Measurements from ENCODE around the gene MYT1.

The MYT1 gene

GRCh38 chr20:64188682-64189529, 24.7 kb downstream of the MYT1 start:
- DNase-seq (ENCODE audit: low spot score) (peak; percentile 47), FAIRE-seq (no peak)

GRCh38 chr20:64189530-64189966, 25.3 kb downstream of the MYT1 start:
- FAIRE-seq (no peak), DNase-seq (ENCODE audit: low spot score) (no peak)

- FAIRE-seq: no peak
Observed at GRCh38 chr20:64189986-64190385, 25.7 kb downstream of the MYT1 start.

GRCh38 chr20:64191002-64191401, 26.8 kb downstream of the MYT1 start:
- FAIRE-seq (no peak), DNase-seq (ENCODE audit: low spot score) (no peak)

More at GRCh38 chr20:64189986-64190385, 25.7 kb downstream of the MYT1 start:
- DNase-seq (ENCODE audit: low spot score): no peak

GRCh38 chr20:64192406-64192805, 28.2 kb downstream of the MYT1 start:
- FAIRE-seq (no peak), DNase-seq (ENCODE audit: low spot score) (no peak)

GRCh38 chr20:64193058-64193457, 28.8 kb downstream of the MYT1 start:
- DNase-seq (ENCODE audit: low spot score) (no peak), FAIRE-seq (no peak)

- FAIRE-seq (no peak), DNase-seq (ENCODE audit: low spot score) (no peak)
Observed at GRCh38 chr20:64194269-64194668, 30.0 kb downstream of the MYT1 start.

GRCh38 chr20:64196309-64196708, 32.1 kb downstream of the MYT1 start:
- no peak for DNase-seq (ENCODE audit: low spot score)
- FAIRE-seq: no peak

- FAIRE-seq: no peak
Observed at GRCh38 chr20:64196847-64197306, 32.6 kb downstream of the MYT1 start.

GRCh38 chr20:64198347-64198746, 34.1 kb downstream of the MYT1 start:
- FAIRE-seq: no peak

More at GRCh38 chr20:64196847-64197306, 32.6 kb downstream of the MYT1 start:
- DNase-seq (ENCODE audit: low spot score): no peak

GRCh38 chr20:64199395-64199794, 35.1 kb downstream of the MYT1 start:
- DNase-seq (ENCODE audit: low spot score) (no peak), FAIRE-seq (no peak)

More at GRCh38 chr20:64198347-64198746, 34.1 kb downstream of the MYT1 start:
- no peak for DNase-seq (ENCODE audit: low spot score)

- DNase-seq (ENCODE audit: low spot score) (no peak), FAIRE-seq (no peak)
Observed at GRCh38 chr20:64200740-64201139, 36.5 kb downstream of the MYT1 start.

GRCh38 chr20:64201653-64202052, 37.4 kb downstream of the MYT1 start:
- FAIRE-seq (no peak), DNase-seq (ENCODE audit: low spot score) (no peak)

- FAIRE-seq: no peak
Observed at GRCh38 chr20:64203037-64203777, 39.0 kb downstream of the MYT1 start.

GRCh38 chr20:64205611-64206026, 41.4 kb downstream of the MYT1 start:
- no peak for DNase-seq (ENCODE audit: low spot score)
- FAIRE-seq: no peak

More at GRCh38 chr20:64203037-64203777, 39.0 kb downstream of the MYT1 start:
- DNase-seq (ENCODE audit: low spot score): no peak

GRCh38 chr20:64206614-64207013, 42.4 kb downstream of the MYT1 start:
- no peak for FAIRE-seq

GRCh38 chr20:64207641-64208590, 43.7 kb downstream of the MYT1 start:
- FAIRE-seq (no peak), DNase-seq (ENCODE audit: low spot score) (no peak)

More at GRCh38 chr20:64206614-64207013, 42.4 kb downstream of the MYT1 start:
- DNase-seq (ENCODE audit: low spot score): no peak

- no peak for FAIRE-seq
- DNase-seq (ENCODE audit: low spot score): no peak
Observed at GRCh38 chr20:64209148-64209547, 44.9 kb downstream of the MYT1 start.

GRCh38 chr20:64210656-64211369, 46.6 kb downstream of the MYT1 start:
- FAIRE-seq (no peak), DNase-seq (ENCODE audit: low spot score) (no peak)
